ENCODE data around the gene CAMK2D.
"Not testable (repeated sequence)": the region's sequence is repeated elsewhere in the genome, so short reads cannot be mapped to it uniquely, and the experiment has no call there.

CAMK2D gene

DNA sequence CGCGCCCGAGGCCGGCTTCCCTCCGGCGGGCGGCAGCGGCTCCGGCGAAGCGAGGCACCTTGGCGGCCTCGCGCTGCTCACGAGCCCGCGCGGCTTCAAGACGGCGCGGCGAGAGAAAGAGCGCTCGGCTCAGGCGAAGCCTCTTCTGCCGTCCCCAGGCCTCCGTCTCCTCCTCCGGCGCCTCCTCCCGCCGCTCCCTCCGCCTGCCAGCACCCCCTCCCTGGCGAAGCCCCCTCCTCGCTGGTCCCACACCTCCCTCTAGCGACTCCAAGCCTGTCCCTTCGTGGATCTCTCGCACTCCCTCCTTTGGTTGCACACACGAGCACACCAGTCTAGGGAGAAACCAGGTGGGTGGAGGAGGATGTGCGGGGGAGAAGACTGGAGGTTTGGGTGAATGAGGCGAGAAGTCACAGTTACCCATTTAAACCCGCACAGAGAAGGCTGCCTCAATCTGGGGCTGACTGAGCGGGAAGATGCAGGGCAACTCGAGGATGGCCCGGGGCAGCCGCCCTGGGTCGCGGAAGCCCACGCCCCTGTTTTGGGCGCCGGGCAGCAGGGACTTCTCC, at the start of gene CAMK2D:
Gene CAMK2D, minus strand, starts transcription at position 119 of the 566 bp plus-strand sequence. CDS start 670 bp downstream, outside the sequence.
- peak; percentile 84 for DNase-seq (ENCODE audit: low read depth, low spot score)

DNA sequence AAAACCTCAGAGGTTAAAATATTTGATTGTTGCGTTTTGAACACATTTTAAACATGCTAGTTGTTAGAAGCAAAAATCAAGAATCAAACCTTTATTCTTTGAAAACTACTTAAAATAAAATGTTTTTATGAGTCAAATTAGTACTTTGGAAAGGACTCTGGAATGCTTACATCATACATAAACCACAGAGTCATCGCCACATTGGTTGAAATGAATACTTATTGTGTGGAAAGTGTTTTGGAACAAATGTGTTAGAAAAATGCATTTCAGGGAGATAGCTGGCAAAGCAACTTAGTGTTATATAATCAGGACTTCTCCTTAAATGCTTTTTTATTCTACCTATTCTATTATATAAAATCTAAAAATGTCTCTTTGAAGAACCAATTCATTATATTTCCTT, 49.4 kb upstream of the CAMK2D start:
- DNase-seq (ENCODE audit: low read depth, low spot score) = no peak

DNA sequence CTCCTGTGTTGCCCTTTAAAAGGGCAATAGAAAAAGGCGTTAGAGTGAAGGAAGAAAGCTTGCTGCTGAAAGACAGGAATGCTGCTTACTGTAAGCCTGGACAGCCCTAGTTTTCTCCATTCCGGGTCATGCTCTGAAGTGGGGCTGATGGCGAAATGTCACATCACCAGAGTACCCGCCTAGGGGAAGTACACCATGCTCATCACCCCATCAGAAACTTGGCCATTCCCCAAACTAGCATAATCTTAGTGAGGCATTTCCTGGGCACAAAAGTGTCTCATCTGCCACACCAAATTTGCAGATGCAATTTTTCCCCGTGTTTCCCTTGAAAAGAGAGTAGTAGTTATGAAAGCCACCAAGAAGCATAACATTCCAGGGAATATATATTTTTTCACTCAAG, 47.8 kb upstream of the CAMK2D start:
- no peak for DNase-seq (ENCODE audit: low read depth, low spot score)

DNA sequence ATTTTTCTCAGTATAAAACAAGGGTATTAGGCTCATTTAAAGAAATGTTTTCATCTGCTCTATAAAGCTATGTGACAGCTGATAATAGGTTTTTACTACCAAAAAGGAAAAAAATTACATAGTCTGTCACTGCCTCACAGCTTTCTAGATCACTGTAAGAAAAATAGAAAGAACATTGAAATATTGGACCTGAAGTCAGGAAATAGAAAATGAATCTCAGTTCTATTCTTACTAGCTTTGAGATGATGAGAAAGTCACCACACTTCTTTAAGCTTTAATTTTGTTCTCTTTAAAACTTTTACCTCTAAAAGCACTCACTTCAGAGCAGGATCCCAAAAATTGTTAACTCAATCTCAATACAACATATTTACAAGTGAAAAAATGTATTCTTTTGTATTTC, 45.3 kb upstream of the CAMK2D start:
- DNase-seq (ENCODE audit: low read depth, low spot score) = no peak

DNA sequence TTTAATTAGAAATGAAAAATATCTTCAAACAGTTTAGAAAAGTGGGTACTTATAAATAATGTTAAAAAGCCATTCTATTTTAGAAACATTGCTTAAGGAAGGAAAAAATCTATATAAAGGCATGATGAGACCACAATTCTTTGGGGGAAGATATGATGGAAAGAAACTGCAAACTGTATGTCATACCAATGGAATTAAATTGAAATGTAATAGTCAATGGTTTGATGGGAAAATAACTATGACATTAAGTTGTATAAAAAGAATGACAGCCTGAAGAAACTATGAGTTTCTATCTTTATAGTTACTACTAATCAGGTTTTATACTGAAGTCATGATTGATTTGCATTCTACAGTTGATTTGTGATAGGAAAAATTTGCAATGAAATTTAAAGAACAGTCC, 40.3 kb upstream of the CAMK2D start:
- no peak for DNase-seq (ENCODE audit: low read depth, low spot score)

DNA sequence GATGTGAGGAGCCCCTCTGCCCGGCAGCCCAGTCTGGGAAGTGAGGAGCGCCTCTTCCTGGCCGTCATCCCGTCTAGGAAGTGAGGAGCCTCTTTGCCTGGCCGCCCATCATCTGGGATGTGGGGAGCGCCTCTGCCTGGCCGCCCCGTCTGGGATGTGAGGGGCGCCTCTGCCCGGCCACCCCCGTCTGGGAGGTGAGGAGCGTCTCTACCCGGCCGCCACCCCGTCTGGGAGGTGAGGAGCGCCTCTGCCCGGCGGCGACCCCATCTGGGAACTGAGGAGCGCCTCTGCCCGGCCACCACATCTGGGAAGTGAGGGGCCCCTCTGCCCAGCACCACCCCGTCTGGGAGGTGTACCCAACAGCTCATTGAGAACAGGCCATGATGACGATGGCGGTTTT, 34.8 kb upstream of the CAMK2D start:
- not testable (repeated sequence) for DNase-seq (ENCODE audit: low read depth, low spot score)

DNA sequence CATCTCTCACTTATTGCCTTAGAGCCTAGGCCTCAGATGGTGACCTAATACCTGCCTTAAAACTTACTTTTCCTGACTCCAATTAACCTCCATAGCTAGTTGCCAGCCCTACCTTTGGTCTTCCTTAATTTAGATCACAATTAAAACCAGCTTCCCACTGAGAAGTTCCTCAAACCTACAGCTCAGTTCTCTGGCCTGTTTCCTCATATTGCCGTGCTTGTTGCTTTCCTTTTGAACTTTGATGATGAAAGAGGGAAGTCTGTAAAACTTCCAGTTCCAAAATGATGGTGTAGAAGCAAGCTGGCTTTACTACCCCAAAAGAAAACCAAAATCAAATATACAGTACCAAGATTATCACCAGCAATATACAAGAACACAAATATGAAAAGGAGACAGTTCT, 28.9 kb upstream of the CAMK2D start:
- DNase-seq (ENCODE audit: low read depth, low spot score) = no peak

DNA sequence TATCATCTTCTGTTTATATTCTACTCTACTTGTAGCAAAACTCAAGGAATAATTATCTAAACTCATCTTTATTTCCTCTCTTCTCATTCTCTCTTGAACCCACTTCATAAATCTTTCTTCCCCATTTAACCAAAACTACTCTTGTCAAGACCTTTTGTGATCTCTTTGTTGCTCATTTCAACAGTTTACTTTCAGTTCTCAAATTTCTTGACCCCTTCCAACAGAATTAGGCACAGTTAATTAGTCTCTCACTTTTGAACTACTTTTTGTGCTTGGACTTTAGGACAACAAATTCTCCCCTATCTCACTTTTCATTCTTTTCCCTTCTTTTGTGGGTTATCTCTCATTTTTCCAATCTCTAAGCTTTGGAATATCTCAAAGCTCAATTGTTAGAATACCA, 27.4 kb upstream of the CAMK2D start:
- no peak for DNase-seq (ENCODE audit: low read depth, low spot score)

DNA sequence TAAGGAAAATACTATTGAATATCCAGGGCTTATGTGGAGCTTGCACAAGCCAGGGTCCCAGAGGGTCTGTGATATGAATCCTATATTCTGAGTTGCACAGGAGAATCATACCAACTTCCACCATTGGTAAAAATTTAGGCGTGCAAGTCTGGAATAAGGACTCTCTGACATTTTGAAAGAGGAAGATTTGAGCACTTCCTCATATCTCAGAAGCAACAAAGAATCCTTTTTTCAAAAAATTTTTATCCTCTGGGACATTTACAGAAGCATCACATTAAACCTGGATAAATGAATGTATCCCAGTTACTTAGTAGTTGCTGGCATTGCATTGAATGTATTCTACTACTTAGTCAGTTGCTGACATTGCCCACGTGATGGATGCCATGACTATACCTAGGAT, 24.2 kb upstream of the CAMK2D start:
- no peak for DNase-seq (ENCODE audit: low read depth, low spot score)

DNA sequence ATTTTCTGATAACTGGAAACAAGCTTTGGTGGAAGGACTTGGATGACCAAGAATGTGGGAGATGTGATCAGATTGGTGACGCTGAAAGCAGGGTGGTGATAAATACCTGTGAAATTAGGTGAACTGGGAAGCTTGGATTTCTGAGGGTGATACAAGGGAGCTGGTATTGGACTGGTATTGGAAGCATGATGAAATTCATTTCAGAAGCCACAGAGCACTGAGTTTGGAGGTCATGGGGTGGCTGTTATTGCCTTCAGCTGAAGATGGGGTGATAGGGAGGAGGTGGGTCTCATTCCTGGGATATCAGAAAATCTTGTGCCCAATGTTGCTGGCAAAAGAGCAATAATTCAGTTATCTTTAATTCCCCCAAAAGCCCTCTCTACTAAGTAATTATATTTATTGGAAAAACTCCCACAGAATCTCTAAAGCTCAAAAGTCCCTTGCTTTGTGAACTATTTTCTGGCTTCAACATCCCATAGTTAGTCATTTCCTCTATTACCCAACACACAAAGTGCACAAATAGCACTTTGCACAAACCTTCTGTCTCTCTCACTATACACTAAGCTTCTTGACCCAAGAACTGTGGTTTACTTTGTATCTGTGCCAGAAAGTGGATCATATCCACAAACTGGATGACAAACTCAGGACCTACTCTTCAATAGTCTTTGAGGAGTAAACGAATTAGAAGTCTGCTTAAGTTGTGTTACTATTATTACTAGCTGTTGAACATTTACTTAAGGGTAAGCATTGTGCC, 23.1 kb upstream of the CAMK2D start:
- no peak for DNase-seq (ENCODE audit: low read depth, low spot score)

DNA sequence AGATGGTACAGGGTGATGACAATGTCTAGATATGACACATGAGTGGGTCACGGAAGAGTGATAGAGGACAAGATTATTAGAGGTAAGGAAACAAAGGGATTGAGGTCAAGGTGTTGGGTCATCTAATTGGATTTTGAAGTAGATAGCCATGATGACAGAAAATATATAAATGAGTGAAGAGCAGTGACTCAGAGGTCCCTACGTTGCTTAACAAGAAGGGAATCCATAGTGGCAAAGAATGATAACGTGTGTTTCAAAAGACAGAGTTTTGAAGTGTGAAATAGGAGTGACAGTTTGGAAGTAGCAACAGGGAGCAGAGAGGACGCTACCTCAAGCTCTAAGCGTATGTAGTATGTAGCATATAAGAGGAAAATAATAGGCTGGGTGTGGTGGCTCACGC, 22.2 kb upstream of the CAMK2D start:
- no peak for DNase-seq (ENCODE audit: low read depth, low spot score)

DNA sequence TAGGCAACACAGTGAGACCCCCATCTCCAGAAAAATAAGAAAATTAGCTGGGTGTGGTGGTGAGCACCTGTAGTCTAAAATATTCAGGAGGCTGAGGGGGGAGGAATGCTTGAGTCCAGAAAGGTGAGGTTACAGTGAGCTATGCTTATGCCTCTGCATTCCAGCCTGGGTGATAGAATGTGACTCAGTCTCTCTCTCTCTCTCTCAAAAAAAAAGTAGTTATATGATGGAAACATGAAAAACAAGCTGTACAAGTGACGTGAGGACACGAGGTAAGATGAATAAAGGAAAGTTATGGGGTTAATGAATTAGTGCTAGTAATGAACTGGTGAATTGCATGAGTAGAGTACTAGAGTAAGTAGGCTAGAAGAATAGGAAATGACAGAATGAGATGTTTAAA, 21.8 kb upstream of the CAMK2D start:
- DNase-seq (ENCODE audit: low read depth, low spot score) = no peak

DNA sequence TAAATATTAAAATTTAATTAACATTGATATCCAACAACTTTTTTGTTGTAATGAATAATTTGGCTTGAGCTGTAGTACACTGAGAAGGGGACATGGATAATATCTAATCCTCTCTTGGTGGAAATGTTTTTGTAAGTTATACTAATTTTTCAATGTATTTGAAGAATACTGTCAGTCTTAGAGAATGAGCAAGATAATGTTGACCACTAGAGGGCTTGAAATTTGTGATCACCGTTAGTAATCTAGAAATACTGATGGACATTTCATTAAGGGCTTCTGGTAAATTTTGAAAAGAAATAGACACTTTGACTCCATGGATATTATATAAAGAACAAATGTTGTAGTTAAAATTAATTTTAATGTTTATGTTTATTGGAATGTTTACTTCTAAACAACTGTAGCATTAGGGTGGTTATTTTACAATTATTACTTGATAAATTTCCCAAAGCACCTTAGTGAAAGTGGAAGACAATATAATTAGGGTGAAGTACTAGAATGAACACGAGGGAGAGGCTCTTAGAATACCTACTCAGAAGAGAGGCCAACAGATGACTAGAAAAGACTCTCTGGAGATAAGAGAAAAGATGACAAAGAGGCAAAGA, 20.0 kb upstream of the CAMK2D start:
- no peak for DNase-seq (ENCODE audit: low read depth, low spot score)

DNA sequence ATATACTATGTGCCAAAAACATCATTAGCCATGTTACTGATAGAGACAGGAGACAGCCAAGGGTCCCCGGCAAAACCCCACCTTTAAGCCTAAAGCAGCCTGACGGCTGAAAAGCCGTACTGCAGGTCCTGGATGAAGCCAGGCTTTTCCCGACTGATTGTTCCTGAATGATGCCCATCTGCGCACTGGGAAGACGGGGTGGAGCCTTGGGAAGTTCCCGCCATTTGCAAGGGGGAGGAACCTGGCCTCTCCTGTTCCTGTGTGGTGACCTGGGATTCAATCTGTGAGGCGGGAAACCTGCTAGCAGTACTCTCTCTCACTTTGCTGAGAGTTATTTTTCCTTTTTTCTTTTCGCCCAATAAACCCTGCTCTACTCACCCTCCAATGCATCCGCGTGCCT, 15.1 kb upstream of the CAMK2D start:
- peak; percentile 31 for DNase-seq (ENCODE audit: low read depth, low spot score)

DNA sequence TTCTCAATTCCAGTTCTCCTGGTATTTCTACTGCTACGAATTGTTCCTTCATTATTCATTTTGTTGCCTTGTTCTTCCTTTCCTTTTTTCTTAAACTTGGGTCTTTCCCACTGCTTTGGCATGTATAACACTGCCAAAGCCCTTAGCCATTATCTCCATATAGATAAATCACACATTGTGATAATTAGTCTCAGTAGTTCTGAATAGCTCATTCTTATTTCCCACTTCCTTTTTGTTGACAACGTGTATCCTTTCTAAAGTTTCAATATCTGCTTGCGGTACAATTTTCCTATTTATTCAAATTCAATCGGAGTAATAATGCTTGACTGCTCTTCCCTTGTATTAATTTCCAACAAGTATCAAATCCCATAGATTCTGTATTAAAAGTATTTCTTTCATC, 14.5 kb upstream of the CAMK2D start:
- DNase-seq (ENCODE audit: low read depth, low spot score) = no peak

DNA sequence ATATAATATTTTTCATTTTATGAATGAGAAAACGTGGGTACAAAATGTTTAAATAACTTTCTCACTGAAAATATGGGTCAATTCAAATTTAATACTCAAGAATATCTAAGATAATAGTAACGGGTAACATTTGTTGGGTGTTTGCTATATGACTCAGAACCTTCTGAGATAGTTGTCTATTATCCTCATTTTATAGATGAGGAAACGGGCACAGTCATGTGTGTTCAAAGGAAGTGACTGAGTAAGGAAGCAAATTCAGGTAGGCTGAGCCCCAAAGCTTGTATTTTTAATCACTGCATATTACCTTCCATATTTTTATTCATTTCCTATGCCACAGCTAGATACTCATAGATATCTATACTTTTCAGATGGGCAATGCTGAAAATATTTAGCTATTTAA, 12.2 kb upstream of the CAMK2D start:
- no peak for DNase-seq (ENCODE audit: low read depth, low spot score)

DNA sequence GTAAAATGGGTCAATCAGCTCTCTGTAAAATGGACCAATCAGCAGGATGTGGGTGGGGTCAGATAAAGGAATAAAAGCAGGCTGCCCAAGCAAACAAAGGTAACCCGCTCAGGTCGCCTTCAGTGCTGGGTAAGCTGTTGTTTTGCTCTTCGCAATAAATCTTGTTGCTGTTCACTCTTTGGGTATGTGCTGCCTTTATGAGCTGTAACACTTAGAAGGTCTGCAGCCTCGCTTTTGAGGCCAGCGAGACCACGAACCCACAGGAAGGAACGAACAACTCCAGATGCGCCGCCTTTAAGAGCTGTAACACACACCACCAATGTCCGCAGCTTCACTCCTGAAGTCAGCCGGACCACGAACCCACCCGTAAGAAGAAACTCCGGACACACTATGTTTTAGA, 11.5 kb upstream of the CAMK2D start:
- no peak for DNase-seq (ENCODE audit: low read depth, low spot score)

DNA sequence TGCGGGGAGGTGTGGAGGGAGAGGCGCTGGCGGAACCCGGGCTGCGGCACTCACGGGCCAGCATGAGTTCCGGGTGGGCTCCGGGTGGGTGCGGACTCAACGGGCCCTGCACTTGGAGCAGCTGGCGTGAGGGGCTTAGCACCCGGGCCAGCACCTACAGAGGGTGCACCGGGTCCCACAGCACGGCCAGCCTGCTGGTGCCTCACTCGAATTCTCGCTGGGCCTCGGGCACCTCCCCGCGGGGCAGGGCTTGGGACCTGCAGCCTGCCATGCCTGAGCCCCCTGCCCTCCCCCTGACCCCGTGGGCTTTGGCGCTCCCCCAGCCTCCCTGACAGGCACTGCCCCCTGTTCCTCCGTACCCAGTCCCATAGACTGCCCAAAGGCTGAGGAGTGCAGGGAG, 10.8 kb upstream of the CAMK2D start:
- DNase-seq (ENCODE audit: low read depth, low spot score) = no peak

DNA sequence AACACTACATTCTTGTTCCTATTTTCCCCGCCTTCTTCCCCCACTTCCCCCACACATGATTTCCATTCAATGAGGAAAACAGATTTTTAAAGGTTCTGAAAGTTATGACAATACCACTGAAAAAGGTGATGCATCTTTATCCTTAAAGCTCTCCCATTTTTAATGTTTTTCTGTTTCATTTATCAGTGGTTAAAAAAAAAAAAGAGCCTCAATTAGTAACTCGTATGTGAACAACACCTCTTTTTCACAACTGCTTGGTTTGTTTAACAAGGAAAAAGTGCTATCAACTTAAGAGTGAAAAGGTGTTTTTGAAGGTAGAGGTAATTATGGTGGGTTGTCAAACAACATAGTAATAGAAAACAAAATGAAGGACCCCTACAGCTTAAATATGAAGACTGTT, 8.2 kb upstream of the CAMK2D start:
- DNase-seq (ENCODE audit: low read depth, low spot score) = no peak

DNA sequence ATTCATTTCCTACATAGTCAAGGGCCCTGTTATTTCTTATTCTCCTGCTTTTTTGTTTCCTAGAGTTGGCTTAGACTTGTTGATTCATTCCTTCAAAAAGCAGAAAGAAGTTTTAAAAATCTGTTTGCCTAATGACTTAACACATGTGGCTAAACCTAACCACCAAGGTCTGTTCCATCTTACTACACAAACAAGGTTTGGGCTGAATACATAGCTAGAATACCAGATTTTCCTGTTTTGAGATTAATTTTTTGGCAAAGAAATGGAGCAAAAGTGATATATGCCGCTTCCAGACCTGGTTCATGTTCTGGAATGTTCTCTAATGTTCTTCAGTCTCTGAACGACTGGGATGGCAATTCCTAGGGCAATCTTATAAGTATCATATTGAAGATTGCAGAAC, 7.4 kb upstream of the CAMK2D start:
- DNase-seq (ENCODE audit: low read depth, low spot score) = no peak

DNA sequence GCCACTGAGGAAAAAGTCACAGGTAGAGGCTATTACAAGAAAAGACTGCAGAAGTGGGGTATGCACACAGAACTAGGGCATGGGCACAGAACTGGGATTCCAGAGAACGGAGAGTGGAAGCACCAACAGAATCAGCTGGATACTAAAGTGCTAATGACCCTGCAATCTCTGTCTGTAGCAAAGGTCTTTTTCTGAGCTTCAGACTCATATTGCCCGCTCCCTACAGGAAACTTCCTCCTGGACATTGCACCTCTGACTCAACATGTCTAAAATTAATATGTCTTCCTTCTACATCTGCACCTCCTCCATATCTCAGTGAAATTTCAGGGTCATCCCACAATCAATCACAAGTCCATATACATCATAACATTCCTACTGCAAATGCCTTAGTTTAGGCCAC, 5.3 kb upstream of the CAMK2D start:
- no peak for DNase-seq (ENCODE audit: low read depth, low spot score)

DNA sequence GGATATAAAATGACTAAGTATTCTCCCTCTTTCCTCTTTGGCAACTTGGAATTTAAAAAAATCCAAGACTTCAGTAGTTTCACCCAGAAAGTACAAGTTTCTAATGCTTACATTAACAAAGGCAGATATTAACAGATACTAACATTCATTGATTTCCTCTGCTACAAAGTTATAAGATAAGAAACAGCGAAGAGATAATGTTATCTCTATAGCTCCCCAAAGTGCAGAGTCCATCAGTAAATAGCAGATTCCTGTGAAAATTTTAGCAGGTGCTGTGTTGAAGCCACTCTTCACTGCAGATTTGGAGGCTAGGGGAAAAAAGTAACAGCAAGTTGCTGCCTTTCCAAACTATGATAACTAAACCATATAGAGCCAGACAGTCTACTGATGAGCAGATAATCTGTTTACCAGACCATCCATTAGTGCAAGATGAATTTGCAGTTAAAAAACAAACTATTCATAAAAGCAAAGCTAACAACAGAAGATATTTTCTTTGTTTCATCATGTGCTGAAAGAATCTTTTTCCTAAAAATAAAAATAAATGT, 3.3 kb upstream of the CAMK2D start:
- DNase-seq (ENCODE audit: low read depth, low spot score) = no peak

DNA sequence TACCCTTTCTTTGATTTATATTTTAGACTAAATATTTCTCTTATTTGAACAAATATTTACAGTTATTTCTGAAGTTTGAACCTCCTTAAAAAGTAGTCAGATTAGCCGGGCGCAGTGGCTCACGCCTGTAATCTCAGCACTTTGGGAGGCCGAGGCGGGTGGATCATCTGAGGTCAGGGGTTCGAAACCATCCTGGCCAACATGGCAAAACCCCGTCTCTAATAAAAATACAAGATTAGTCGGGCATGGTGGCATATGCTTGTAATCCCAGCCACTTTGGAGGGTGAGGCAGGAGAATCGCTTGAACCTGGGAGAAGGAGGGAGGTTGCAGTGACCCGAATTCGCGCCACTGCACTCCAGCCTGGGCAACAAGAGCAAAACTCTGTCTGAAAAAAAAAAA, 2.4 kb upstream of the CAMK2D start:
- not testable (repeated sequence) for DNase-seq (ENCODE audit: low read depth, low spot score)

Data from ELF-1 (cell line).